ENCODE measurements around the gene DCTN5. TPM values are rescaled to one million over a fixed set of nuclear protein-coding genes. Genes with fewer than 3 reads are reported as not detected.

Gene DCTN5
- total RNA-seq, 1 donor from 2014 or later: 88.9 TPM

DNA sequence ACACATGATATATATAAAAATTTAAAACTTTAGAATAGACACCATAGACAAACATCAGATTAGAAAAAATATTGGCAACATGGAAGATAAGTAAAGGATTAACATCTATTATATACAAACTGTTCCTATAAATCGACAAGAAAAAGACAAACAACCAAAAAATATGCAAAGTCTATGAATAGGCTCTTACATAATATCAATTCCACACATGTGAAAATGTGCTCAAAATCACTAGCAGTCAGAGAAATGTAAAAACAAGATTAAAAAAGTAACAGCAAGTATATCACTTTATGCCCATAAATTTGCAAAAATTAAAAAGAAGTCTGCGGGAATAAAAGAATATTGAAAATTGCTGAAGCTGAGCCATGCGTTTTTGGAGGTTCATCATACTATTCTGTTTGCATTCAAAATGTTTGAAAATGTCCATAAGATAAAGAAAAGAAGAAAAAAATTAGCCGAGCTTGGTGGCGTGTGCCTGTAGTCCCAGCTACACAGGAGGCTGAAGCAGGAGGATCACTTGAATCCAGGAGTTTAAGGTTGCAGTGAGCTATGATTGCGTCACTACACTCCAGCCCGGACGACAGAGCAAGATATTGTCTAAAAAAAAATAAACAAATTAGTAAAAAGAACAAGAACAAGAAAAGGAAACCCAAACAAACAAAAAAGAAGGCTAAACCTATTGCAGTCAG is 83.0 kb downstream of the DCTN5 start:
- H3K4me3 Mint-ChIP-seq (ENCODE audit: low read depth): no peak overlapping the region

DNA sequence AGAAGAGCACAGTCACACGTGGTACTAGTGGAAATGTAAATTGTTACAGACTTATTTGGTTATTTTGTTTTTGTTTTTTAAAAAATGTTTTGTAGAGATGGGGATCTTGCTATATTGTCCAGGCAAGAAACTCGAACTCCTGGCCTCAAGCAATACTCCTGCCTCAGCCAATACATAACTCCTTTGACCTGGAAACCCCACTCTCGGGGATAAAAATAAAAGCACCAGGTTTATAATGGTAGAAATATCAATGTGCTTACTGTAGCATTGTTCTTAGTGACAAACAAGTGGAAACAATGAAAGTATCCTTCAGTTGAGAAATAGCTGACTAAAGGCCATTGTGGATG is 83.5 kb downstream of the DCTN5 start:
- Mint-ChIP-seq H3K36me3 (ENCODE audit: insufficient read depth) (no peaks in the 10 kb centered on the region), H3K9me3 (ENCODE audit: low read depth) (peaks cover 5% of the 10 kb centered on the region), H3K27ac (no peak overlapping the region), H3K4me1 (ENCODE audit: low read depth) (no peaks in the 10 kb centered on the region), H3K4me3 (ENCODE audit: low read depth) (no peak overlapping the region), H3K27me3 (peaks cover 2% of the 10 kb centered on the region)
- DNase-seq (ENCODE audit: low spot score, unreplicated experiment): no peak
- TF ChIP-seq, protein P1, sequence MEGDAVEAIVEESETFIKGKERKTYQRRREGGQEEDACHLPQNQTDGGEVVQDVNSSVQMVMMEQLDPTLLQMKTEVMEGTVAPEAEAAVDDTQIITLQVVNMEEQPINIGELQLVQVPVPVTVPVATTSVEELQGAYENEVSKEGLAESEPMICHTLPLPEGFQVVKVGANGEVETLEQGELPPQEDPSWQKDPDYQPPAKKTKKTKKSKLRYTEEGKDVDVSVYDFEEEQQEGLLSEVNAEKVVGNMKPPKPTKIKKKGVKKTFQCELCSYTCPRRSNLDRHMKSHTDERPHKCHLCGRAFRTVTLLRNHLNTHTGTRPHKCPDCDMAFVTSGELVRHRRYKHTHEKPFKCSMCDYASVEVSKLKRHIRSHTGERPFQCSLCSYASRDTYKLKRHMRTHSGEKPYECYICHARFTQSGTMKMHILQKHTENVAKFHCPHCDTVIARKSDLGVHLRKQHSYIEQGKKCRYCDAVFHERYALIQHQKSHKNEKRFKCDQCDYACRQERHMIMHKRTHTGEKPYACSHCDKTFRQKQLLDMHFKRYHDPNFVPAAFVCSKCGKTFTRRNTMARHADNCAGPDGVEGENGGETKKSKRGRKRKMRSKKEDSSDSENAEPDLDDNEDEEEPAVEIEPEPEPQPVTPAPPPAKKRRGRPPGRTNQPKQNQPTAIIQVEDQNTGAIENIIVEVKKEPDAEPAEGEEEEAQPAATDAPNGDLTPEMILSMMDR (IDR thresholded peaks at IDR 0.05; ENCODE audit: unreplicated experiment): no peak

More for the DNA sequence above, 83.0 kb downstream of the DCTN5 start:
- no peak for DNase-seq (ENCODE audit: low spot score, unreplicated experiment)
- peaks cover 2% of the 10 kb centered on the region for H3K27me3 Mint-ChIP-seq
- H3K27ac Mint-ChIP-seq: no peak overlapping the region
- TF ChIP-seq, protein P1 (IDR thresholded peaks at IDR 0.05; ENCODE audit: unreplicated experiment): no peak
- H3K36me3 Mint-ChIP-seq (ENCODE audit: insufficient read depth): no peaks in the 10 kb centered on the region
- no peaks in the 10 kb centered on the region for H3K4me1 Mint-ChIP-seq (ENCODE audit: low read depth)
- H3K9me3 Mint-ChIP-seq (ENCODE audit: low read depth): peaks cover 5% of the 10 kb centered on the region

DNA sequence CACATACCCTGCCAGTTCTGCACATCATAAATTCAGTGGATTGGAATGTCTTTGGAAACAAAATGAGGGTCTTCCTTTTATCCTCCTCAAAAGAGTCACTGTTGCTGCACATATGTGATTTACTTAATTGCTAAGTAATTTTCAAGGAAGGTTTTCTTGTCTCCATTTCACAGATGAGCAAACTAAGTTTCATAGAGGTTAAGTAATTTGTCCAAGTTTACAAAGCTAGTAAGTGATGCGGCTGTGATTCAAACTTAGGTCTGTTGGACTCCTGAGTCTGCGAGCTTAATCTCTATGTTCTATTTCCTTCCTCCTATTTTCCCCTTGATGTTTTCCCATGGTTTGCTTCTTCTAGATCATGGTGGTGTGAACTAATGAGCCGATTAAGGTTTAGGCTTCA is 85.4 kb downstream of the DCTN5 start:
- Mint-ChIP-seq H3K27ac (no peak overlapping the region), H3K4me1 (ENCODE audit: low read depth) (no peaks in the 10 kb centered on the region), H3K36me3 (ENCODE audit: insufficient read depth) (no peaks in the 10 kb centered on the region), H3K27me3 (peaks cover under 1% of the 10 kb centered on the region), H3K4me3 (ENCODE audit: low read depth) (no peak overlapping the region), H3K9me3 (ENCODE audit: low read depth) (peaks cover 5% of the 10 kb centered on the region)
- DNase-seq (ENCODE audit: low spot score, unreplicated experiment): no peak
- TF ChIP-seq, protein P1 (IDR thresholded peaks at IDR 0.05; ENCODE audit: unreplicated experiment): no peak

Other genes with a start within 250 kb of the DCTN5 start
- gene COG7, start 188.3 kb upstream of the DCTN5 start, total RNA-seq: 24.9 and 28.3 TPM in 2 replicates
- gene GGA2, start 131.0 kb upstream of the DCTN5 start, total RNA-seq: 87.5 and 89.9 TPM in 2 replicates
- 24.7 and 26.6 TPM in 2 replicates for gene EARS2, start 84.1 kb upstream of the DCTN5 start, total RNA-seq
- gene UBFD1, start 83.7 kb upstream of the DCTN5 start, total RNA-seq: 101 and 106 TPM in 2 replicates
- 75.9 and 80.2 TPM in 2 replicates for gene NDUFAB1, start 45.1 kb upstream of the DCTN5 start, total RNA-seq
- gene PALB2, start 156 bp upstream of the DCTN5 start, total RNA-seq: 21.0 TPM in 2 replicates
- gene PLK1, start 37.4 kb downstream of the DCTN5 start, total RNA-seq: 30.4 and 36.2 TPM in 2 replicates
- 0.60 and 0.71 TPM in 2 replicates for gene ERN2, start 71.8 kb downstream of the DCTN5 start, total RNA-seq
- not detected in 2 replicates for gene CHP2, start 113.6 kb downstream of the DCTN5 start, total RNA-seq
- gene PRKCB, start 194.5 kb downstream of the DCTN5 start, total RNA-seq: 0.27 and 0.36 TPM in 2 replicates